ENCODE results near the gene SLC39A11.

GRCh38 chr17:72901083-72901482 is 191.4 kb downstream of the SLC39A11 start:
- no peak for TF ChIP-seq CTCF (IDR thresholded peaks at IDR 0.05; ENCODE audit: insufficient read depth, low read length)
- TF ChIP-seq REST (IDR thresholded peaks at IDR 0.05; ENCODE audit: insufficient replicate concordance, low read depth), result no peak
- TF ChIP-seq POLR2AphosphoS5 (IDR thresholded peaks at IDR 0.05; ENCODE audit: low read depth), result no peak
- no peak for TF ChIP-seq GABPA (IDR thresholded peaks at IDR 0.05; ENCODE audit: low read depth)
- TF ChIP-seq SPI1 (IDR thresholded peaks at IDR 0.05; ENCODE audit: borderline replicate concordance, low read depth), result no peak

All from HL-60 (cell line).